ENCODE results near the gene IDH3A.
"Not testable (repeated sequence)": the region's sequence is repeated elsewhere in the genome, so short reads cannot be mapped to it uniquely, and the experiment has no call there.

Gene IDH3A

DNA sequence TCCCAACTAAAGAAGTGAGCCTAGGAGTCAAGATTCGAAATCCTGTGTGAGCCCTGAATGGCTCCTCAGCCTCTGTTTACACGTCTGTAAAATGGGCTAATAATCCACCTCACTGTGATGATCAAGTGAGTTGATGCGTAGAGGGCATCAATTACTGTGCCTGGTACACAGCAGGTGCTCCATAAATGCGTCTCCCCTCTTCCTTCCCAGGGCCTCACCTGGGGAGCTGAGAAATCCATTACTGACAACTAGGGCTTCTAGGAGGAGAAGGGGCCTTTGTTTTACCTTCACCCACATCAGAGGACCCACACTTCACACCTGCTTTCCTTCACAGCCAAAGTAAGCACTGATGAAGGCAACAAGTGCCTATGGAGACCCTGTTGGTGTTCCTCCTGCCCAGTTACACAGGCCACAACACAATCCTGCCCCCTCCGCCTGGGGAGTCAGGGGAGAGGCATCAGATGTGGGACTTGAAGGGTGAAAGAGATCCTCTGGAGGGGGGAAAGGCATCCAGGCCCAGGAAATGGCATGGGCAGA, 19.3 kb upstream of the IDH3A start:
- DNase-seq (ENCODE audit: low read depth) = no peak

DNA sequence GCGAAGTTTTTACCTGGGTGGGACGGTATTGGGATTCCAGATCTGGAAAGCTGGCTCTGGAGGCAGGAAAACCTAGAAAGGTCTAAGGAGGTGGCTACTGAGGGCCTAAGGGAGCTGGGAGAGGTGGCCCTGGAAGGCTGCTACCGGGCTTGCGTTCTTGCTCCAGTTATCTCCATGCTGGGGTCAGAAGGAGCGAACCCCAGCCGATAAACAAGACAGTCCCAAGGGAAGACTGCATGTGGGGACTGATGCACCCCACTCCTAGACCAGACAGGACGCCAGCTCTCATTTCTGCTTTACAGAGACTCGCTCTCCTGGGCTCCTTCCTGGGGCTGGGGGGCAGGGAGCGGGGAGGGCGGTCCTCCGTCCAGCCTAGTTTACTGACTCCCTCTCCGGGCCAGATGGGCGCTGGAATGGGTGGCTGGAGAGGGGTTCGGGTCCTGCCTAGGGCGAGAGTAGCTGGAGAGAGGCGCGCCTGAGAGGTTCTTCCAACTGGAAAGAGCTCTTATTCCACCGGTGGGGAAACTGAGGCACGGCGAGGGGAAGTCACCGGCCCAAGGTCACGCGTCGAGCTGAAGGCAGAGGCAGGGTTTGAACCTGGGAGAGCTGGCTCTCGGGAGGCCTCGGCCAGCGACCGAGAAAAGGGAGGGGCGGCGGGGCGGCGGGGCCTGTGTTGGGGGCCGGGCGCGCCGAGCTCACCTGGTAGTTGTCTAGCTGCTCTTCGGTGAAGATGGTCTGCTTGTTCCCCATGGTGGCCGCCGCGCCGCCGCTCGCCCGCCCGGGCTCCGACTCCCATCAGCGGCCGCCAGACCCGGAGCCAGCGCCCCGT, 18.5 kb upstream of the IDH3A start:
- peak; percentile 30 for DNase-seq (ENCODE audit: low read depth)

DNA sequence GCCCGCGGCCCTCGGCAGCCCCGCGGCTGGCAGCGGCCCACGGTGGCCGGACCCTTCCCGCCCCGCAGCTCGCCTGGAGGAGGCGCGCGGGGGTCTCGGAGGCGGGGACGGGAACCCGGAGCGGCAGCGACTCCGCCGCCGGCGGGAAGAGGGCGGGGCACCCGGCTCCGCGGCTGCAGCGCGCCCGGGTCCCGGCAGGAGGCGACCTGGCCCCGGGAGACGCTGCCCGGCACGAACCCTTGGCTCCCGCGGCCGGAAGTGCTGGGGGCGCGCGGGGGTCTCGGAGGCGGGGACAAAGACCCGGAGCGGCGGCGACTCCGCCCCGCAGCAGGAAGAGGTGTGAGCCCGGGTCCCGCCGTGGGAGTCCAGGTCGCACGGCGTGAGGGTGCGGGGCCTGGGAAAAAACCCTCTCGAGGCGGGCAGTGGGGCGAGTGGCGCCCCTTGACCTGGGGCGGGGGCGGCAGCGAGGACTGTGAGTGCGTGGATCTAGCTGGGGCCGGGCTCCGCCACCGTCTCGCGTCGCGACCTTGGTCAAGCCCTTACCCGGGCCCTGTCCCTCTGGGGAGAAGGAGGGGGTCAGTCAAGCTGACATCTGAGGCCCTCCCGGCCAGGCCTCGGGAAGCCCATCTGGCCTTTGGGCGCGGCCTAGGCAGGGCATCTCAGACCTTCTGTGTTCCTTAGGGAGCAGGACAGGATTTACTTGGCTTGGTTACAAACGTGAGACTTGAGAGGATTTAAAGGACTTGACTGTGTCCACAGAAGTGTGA, 17.7 kb upstream of the IDH3A start, which contains the start of gene CIB2:
TSS of gene CIB2 (minus strand) at position 151 of the 767 bp plus-strand sequence. CDS start 230 bp downstream, outside the sequence.
- DNase-seq (ENCODE audit: low read depth) = peak; percentile 58

DNA sequence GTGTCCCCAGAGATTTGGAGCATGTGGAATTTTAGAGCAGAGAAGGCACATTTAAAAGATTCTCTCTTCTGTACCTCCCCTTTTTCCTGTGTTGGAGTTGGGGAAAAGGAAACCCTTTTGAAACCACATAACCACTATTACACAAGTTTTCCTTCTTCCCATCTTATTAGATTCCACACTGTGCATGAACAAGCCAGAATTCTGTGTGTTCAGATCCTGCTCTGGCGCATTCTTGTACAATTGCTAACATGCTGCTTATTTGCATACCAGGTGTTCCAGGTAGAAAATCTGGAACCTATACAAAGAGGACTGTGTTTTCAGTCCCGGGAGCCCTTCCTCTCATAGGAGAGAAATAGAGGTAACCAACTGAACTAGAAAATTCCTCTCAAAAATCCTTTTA, 15.4 kb upstream of the IDH3A start:
- no peak for DNase-seq (ENCODE audit: low read depth)

DNA sequence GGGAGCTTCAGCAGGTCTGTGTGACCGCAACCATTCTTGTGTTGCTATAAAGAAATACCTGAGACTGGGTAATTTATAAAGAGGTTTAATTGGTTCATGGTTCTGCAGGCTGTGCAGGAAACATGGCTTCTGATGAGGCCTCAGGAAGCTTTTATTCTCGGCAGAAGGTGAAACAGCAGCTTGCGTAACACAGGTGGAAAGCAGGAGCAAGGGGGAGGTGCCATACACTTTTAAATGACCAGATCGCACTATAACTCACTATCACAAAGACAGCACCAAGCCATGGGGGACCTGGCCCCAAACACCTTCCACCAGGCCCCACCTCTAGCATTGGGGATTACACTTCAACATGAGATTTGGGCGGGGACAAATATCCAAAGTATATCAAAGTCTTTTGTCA, 9.6 kb upstream of the IDH3A start:
- DNase-seq (ENCODE audit: low read depth) = no peak

DNA sequence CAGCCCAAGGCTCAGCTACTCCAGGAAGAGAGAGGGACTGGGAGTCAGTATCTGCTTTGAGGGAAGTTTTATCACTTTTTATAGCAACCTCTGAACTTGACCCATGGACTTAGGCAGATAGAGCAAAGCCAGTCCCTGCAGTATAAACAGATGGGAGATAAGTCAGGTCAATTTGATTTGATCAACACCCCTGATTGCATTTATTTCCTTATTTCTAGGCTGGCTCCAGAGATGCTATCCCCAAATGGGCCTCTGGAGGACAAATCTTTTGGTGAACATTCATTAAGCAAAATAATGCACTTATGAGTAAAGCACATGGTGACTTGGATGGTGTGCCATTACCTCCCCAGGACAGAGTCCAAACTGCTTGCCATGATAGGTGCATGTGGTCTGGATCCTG, 8.9 kb upstream of the IDH3A start:
- DNase-seq (ENCODE audit: low read depth) = no peak

DNA sequence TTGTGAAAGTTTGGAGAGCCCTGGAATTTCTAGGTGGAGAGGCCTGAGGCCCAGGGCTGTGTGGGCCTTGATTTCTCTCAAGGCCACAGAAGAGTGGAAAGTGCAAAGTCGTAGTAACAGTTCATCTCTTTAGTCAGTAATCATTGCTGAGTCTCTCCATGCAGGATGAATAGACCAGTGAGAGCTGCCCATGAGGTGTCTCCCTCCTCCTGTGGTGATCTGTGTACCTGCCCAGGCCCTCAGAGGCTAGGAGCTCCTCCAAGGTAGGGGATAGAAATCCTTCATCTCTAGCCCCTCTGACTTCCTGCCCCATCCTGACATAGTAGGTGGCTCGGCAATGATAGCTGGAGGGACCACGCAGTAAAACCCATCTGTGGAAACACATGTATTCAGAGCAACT, 6.8 kb upstream of the IDH3A start:
- DNase-seq (ENCODE audit: low read depth) = no peak

DNA sequence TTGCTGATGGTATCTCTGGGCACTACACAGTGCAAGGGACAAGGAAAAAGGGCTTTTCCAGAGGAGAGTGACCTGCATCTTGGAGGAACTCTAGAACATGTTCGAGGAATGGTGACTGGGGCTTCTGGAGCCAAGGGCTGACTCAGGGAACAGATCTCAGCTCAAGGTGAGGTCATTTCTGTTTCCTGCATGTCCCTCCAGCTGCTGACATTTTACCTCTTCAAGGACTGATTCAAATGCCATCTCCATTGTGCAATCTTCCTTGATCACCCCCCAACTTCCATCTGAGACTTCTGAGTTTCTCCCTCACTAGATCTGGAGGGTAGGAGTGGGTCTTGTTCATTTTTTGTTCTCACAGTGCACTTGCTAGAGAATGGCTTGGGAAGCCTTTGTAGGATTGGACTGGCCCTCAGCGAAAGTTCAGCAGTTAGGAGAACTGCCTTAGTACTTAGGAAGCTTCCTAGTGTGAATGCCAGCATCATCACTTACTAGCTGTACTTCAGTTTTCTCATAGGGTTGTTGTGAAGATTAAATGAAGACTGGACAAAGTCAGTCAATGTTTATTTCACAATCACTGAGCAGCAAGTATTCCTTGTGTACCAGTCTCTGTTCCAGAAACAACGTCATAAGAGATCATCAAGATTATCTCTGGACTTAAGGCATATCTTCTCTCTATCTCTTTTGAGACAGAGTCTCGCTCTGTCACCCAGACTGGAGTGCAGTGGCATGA, 2.6 kb upstream of the IDH3A start:
- DNase-seq (ENCODE audit: low read depth) = no peak

DNA sequence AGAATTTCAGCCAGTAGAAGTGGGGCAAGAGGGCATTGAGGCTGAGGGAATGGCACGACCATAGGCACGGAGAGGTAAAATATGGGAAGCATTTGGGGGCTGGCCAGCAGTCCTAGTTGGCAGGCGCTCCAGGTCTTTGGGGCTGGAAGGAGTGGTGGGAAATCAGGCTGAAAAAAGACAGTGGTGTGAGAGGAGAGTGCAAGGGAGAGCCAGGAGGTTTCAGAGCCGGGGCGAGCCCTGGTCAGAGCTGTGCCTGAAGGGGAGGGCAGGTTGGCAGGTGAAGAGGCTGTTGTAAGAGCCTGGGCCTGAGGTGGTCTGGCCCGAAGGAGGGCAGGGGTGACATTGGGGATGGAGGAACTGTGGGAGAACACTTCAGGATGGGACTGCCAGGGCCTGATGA, 1.6 kb upstream of the IDH3A start:
- no peak for DNase-seq (ENCODE audit: low read depth)

DNA sequence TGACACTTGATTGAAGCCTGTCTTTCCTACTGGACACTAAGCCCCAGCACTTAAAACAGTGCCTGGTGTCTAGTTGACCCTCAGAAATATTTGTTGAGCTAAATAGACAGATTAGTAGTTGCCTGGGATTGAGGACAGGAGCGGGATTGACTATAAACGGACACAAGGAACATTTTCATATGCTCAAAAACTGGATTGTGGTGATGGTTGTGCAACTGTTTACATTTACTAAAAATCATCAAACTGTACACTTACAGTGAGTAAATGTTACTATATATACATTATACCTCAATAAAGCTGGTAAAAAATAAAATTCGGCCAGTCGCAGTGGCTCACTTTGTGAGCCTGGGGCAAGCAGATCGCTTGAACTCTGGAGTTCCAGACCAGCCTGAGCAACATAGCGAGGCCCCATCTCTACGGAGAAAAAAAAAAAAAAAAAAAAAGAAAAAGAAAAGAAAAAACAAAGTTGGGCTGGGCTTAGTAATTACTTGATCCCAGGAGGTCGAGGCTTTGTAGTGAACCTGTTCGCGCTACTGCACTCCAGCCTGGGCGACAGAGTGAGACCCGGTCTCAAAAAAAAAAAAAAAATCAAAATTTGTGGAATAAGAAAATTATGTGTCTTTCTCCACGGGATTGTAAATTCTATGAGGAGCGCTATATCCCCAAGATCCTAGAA, 632 bp upstream of the IDH3A start:
- no peak for DNase-seq (ENCODE audit: low read depth)

DNA sequence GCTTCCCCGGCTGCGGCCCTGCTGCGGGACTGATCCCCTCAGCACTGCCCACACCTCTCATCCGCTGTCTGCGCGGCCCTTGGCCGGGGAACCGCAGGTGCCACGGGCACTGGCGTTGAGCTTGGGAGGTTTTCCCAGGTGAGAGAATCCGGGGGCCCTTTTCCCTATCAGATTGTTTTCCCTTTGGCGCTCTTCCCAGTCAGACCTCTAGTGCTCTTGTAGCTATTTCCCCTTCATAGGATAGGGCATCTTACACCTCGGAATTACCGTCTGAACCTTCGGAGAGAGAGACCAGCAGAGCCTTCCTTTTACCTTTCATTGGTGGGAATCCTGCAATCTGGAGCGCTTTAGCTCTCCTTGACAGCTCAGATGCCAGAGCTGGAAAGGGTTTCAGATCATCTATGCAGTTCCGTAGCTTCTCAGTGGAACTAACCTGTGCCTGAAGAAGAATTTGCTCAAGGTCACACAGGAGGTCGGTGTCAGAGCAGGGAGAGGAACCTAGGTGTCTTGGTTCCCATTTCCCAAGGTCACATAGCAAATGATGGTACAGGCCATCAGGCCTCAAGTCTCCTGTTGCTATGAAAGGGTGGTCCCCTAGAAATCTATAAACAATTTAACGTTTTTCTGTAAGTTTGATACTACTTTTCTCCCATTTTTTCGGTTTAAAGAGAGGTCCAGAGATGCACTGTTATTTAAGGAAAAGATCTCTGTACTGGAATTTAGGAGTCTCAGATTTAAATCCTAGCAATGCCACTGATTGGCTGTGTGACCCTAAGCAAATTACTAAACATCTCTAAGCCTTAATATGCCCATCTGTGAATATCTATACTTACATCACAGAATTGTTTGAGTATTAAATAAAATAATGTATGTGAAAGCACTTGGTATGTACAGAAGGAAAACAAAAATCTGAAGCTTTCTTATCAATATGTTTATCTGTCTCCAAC, 916 bp downstream of the IDH3A start:
- no peak for DNase-seq (ENCODE audit: low read depth)

DNA sequence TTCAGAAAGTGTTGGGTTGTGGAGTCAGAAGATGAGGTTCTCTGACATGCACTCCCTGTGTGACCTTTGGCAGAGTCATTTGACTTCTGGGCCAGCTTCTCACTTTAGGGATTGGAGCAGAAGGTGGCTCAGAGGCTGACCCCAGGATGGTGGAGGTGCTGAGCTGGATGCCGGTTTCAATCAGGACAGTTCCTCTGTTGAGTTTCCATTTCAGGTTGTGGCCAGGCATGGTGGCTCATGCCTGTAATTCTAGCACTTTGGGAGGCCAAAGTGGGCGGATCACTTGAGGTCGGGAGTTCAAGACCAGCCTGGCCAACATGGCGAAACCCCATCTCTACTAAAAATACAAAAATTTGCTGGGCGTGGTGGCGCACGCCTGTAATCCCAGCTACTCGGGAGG, 1.9 kb downstream of the IDH3A start:
- not testable (repeated sequence) for DNase-seq (ENCODE audit: low read depth)

DNA sequence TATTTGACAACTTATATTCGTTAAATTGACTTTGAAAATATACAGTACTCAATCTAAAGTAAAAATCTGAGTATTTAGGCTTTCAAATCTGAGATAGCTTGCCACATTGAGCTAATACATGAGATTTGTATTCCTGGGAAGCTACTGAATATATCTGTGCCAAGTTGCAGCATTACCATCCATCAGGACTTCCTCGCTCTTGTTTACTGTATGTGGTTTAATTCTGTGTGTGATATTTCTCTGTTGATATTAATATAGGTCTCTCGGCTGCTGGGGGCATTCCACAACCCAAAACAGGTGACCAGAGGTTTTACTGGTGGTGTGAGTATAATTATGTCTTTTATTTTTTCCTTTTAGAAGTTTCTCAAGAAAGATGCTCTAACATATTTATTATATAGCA, 5.8 kb downstream of the IDH3A start:
- no peak for DNase-seq (ENCODE audit: low read depth)

DNA sequence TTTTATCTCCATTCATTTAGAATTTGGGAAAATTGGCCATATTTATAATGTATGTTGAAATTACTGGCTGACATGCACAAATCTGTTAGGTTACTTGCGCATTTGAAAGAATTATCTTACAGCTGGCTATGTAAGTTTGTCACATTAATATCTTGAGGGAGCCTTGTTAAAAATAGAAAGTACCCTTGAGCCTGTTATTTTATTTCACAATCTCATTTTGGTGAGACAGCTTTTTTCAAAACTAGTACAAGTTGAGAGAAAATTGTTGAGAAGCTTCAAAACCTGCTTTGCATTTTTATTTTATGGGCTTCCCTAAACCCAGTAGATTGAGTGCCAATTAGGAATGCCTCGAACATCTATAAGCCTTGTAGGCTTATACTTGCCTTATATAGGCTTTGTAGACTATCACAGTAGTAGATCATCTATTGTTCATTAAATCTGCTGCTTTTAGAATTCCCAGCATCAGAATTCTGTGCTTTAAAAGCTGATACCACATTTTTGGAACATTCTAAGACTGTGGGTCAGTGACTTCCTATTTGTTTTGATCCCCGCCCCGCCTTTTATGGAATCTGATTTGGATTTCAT, 6.3 kb downstream of the IDH3A start:
- DNase-seq (ENCODE audit: low read depth) = no peak

DNA sequence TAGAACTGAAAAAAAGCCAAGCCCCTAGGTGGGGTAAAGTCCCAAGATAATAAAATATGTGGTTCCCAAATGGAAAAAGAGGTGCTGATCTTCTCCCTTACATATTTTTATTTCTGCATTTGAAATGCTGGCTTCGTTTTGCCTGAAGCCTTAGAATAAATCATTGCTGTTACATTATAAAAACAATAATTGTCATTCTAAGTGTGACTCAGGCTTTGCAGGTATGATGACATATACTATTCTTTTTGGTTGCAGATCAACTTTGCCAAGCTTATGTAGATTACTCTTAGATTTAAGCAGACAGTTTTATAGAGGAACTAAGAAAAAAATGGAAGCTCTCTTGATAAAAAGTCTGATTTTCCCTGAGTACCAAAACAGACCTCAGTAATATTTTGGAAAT, 7.5 kb downstream of the IDH3A start:
- DNase-seq (ENCODE audit: low read depth) = no peak

DNA sequence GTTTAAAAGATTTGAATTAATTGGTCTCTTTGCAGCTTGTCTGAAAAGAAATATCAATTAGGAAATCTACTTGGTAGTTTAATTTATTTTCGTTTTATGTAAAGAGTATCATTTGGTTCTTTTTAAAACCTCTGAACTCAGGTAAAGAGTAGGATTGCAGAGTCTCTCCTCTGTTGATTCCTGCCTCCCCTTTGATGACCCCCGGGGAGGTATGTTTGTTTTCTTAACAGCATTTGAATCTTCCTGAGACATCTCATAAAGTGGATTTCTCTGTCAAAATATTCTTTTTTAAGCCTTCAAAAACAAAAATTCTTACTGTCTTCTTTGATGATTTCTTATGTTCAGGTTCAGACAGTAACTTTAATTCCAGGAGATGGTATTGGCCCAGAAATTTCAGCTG, 8.0 kb downstream of the IDH3A start:
- no peak for DNase-seq (ENCODE audit: low read depth)

DNA sequence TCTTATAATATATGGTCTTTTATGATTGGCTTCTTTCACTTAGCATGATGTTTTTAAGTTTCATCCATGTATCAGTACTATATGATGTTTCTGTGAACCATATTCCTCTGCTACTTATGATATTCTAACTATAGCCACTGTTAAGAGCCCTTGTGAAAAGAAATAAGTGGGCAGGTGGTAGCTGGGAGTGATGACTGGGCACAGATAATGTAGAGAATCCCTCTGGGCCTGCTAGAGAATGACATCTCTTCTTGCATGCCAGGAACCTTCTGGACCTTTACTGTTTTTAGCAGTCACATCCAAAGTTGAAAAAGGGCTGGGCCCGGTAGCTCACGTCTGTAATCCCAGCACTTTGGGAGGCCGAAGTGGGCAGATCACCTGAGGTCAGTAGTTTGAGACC, 10.2 kb downstream of the IDH3A start:
- DNase-seq (ENCODE audit: low read depth) = no peak

DNA sequence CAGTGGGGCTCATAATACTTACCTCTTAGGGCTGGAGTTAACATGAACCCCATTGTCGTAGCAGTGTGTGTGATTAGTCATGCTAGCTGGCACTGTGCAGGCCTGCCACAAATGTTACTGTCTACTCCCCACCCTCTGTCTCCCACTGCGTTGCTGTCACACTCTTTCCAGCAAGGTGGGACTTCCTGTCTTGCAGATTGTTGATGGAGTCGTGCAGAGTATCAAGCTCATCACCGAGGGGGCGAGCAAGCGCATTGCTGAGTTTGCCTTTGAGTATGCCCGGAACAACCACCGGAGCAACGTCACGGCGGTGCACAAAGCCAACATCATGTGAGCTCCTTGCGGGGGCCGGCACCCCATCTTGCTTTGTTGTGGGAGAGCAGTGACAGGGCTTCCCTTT, 12.9 kb downstream of the IDH3A start:
- DNase-seq (ENCODE audit: low read depth) = no peak

DNA sequence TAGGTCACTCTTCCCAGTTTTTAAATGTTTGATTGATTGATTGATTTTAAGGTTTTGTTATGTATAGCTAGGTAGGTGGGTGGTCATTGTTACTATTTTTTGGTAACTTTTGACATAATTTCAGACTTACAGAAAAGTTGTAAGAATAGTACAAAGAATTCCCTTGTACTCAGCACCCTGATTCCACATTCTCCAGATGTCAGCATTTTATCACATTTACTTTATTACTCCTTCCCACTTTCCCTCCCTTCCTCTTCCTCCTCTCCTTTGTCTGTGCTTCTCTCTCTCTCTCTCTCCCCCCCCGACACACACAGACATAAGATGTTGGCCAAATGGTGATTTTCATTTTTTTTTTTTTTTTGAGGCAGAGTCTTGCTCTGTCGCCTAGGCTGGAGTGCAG, 14.8 kb downstream of the IDH3A start:
- DNase-seq (ENCODE audit: low read depth) = no peak

DNA sequence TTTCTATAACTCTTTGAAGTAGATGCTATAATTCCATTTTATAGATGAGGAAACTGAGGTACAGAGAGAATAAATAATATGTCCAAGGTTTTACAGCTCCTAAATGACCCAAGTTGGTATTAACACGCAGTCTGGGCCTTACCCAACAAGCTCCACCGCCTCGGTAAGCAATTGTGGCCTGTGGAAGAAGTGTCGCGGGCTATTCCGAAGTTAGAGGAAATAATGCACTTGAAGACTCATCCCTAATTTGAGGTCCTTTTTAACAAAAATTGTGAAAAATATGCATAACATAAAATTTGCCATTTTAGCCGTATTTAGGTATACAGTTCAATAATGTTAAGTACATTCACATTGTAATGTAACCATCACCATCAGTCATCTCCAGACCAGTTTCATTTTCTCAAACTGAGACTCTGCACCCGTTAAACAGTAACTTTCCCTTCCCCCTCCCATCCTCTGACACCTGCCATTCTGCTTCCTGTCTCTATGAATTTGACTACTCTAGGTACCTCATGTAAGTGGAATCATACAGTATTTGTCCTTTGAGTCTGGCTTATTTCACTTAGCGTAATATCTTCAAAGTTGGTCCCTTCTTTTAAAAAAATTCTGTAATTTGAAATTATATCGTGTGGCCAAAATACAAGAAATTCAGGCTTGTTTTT, 18.2 kb downstream of the IDH3A start:
- DNase-seq (ENCODE audit: low read depth) = no peak
